ENCODE data around the gene SLC2A13. TPM values are rescaled to one million over a fixed set of nuclear protein-coding genes. Genes with fewer than 3 reads are reported as not detected.

The SLC2A13 gene
- total and polyA plus RNA-seq, 4 donors: 3.2 to 21.4 (median 7.4) TPM

DNA sequence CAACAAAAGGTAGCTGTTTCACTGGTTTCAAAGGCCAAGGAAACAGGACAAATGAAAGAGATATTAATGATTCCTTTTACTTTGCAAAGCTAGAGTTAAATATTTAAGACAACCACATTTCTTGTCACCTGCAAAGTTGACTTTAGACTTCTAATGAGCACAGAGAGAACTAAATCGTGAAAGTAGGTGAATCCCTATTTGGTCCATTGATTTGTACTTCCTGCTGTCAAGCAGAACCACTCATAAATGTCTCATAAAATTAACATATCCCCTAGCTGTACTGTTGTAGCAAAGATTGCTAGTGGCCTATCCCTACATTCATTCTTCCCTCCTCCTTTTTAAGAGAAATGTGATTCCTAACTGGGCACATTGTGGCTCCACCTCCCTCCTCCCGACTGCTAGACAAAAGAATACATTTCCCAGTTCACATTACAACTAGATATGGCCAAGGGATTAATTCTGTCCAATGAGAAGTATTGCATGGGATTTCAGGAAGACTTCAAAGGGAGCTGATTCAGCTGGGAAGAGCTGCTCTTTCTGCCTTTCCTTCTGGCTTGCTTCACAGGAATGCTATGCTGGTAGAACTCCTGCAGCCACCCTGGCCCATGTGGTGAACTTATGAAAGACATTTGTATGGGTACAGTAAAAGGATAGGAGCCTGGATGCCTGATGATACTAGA, 258.8 kb downstream of the SLC2A13 start:
- Histone ChIP-seq H3K4me3 (no peak overlapping the region), H3K27ac (ENCODE audit: low read depth in 1 of 2, low read length in 1 of 2) (no peak overlapping the region), H3K9ac (ENCODE audit: insufficient read depth in 1 of 2, low read length in 2 of 2) (no peak overlapping the region), H3K9me3 (ENCODE audit: control insufficient read depth in 4 of 4, insufficient read depth in 3 of 4, low read length in 3 of 4) (no peaks in the 10 kb centered on the region), H3K4me1 (ENCODE audit: control insufficient read depth in 5 of 5, insufficient read depth in 5 of 5, low read length in 5 of 5) (no peaks in the 10 kb centered on the region), H3K27me3 (ENCODE audit: control insufficient read depth in 3 of 3, insufficient read depth in 3 of 3, low read length in 2 of 3) (no peaks in the 10 kb centered on the region), H3K36me3 (ENCODE audit: control insufficient read depth in 4 of 4, insufficient read depth in 4 of 4, low read length in 4 of 4) (no peaks in the 10 kb centered on the region)
- ATAC-seq (ENCODE audit: insufficient read depth, low FRiP score): no peak
- no peak for DNase-seq
- 77 to 84% methylated on average over 2 of the region's 2 CpGs for WGBS, 2 donors
- TF ChIP-seq, protein P1, sequence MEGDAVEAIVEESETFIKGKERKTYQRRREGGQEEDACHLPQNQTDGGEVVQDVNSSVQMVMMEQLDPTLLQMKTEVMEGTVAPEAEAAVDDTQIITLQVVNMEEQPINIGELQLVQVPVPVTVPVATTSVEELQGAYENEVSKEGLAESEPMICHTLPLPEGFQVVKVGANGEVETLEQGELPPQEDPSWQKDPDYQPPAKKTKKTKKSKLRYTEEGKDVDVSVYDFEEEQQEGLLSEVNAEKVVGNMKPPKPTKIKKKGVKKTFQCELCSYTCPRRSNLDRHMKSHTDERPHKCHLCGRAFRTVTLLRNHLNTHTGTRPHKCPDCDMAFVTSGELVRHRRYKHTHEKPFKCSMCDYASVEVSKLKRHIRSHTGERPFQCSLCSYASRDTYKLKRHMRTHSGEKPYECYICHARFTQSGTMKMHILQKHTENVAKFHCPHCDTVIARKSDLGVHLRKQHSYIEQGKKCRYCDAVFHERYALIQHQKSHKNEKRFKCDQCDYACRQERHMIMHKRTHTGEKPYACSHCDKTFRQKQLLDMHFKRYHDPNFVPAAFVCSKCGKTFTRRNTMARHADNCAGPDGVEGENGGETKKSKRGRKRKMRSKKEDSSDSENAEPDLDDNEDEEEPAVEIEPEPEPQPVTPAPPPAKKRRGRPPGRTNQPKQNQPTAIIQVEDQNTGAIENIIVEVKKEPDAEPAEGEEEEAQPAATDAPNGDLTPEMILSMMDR (IDR thresholded peaks at IDR 0.05; ENCODE audit: control extremely low read depth, extremely low read depth): no peak

DNA sequence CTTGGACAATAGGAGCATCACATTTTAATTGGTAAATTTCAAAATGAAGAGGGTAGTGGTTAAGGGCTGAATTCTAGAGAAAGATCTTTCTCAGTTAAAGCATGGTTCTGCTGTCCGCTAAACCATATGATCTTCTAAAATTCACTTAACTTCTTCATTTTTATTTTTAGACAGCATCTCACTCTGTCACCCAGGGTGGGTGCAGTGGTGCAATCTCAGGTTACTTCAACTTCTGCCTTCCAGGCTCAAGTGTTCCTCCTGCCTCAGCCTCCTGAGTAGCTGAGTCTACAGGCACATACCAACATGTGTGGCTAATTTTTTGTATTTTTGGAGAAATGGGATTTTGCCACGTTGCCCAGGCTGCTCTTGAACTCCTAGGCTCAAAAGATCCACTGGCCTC, 259.6 kb downstream of the SLC2A13 start:
- TF ChIP-seq, protein P1 (IDR thresholded peaks at IDR 0.05; ENCODE audit: control extremely low read depth, extremely low read depth): no peak
- no peaks in the 10 kb centered on the region for H3K9me3 ChIP-seq (ENCODE audit: control insufficient read depth in 4 of 4, insufficient read depth in 3 of 4, low read length in 3 of 4)
- H3K27me3 ChIP-seq (ENCODE audit: control insufficient read depth in 3 of 3, insufficient read depth in 3 of 3, low read length in 2 of 3): no peaks in the 10 kb centered on the region
- H3K36me3 ChIP-seq (ENCODE audit: control insufficient read depth in 4 of 4, insufficient read depth in 4 of 4, low read length in 4 of 4): no peaks in the 10 kb centered on the region
- WGBS, 2 donors: 77 to 82% methylated on average over 2 of the region's 2 CpGs
- ATAC-seq (ENCODE audit: insufficient read depth, low FRiP score): no peak
- no peaks in the 10 kb centered on the region for H3K4me1 ChIP-seq (ENCODE audit: control insufficient read depth in 5 of 5, insufficient read depth in 5 of 5, low read length in 5 of 5)
- no peak overlapping the region for H3K4me3 ChIP-seq
- H3K27ac ChIP-seq (ENCODE audit: low read depth in 1 of 2, low read length in 1 of 2): no peak overlapping the region
- DNase-seq: no peak
- H3K9ac ChIP-seq (ENCODE audit: insufficient read depth in 1 of 2, low read length in 2 of 2): no peak overlapping the region

DNA sequence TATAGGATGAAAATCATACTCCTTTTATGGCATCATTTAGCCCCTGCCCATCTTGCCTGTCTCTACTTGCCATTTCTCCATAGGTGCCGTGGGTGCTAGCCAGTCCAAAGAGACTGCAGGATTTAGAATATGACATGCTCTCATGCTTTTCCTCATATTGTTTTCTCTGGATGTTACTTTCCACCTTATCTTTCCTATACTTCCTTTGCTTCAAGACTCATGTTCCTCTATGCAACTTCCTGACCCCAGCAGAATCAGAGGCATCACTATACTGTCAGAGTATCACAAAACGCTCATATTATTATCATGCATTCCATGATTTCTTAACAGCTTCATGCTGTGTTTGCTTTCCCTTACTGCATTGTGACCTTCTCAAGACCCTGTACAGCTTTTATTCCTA, 265.5 kb downstream of the SLC2A13 start:
- ATAC-seq (ENCODE audit: insufficient read depth, low FRiP score): no peak
- no peak for DNase-seq
- 81 to 84% methylated on average over 2 of the region's 2 CpGs for WGBS, 2 donors
- no peaks in the 10 kb centered on the region for H3K27me3 ChIP-seq (ENCODE audit: control insufficient read depth in 3 of 3, insufficient read depth in 3 of 3, low read length in 2 of 3)
- TF ChIP-seq, protein P1 (IDR thresholded peaks at IDR 0.05; ENCODE audit: control extremely low read depth, extremely low read depth): no peak
- no peak overlapping the region for H3K4me3 ChIP-seq
- H3K4me1 ChIP-seq (ENCODE audit: control insufficient read depth in 5 of 5, insufficient read depth in 5 of 5, low read length in 5 of 5): no peaks in the 10 kb centered on the region
- no peak overlapping the region for H3K9ac ChIP-seq (ENCODE audit: insufficient read depth in 1 of 2, low read length in 2 of 2)
- H3K27ac ChIP-seq (ENCODE audit: low read depth in 1 of 2, low read length in 1 of 2): no peak overlapping the region
- H3K36me3 ChIP-seq (ENCODE audit: control insufficient read depth in 4 of 4, insufficient read depth in 4 of 4, low read length in 4 of 4): no peaks in the 10 kb centered on the region
- no peaks in the 10 kb centered on the region for H3K9me3 ChIP-seq (ENCODE audit: control insufficient read depth in 4 of 4, insufficient read depth in 3 of 4, low read length in 3 of 4)

DNA sequence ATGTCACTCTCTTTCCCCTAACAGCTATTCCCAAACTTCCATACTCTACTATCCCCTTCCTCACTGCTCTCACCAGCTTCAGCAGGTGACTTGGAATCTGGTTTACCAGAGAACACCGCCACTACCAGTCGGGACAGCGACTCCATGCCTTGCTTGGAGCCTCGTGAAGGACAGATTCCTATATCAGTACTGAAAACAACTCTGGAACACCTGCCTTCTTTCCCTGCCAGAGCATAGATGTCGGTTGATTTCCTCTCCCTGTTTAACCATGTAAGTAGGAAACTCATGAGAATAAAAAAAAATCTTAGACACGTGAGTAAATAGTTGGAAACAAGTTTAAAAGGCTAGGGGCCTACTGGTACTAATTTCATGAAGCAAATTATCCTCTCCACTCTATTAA, 266.8 kb downstream of the SLC2A13 start:
- H3K36me3 ChIP-seq (ENCODE audit: control insufficient read depth in 4 of 4, insufficient read depth in 4 of 4, low read length in 4 of 4): no peaks in the 10 kb centered on the region
- no peak for ATAC-seq (ENCODE audit: insufficient read depth, low FRiP score)
- DNase-seq: no peak
- H3K4me1 ChIP-seq (ENCODE audit: control insufficient read depth in 5 of 5, insufficient read depth in 5 of 5, low read length in 5 of 5): no peaks in the 10 kb centered on the region
- 95 to 96% methylated on average over 6 of the region's 6 CpGs for whole genome bisulfite sequencing, 2 donors
- no peak overlapping the region for H3K27ac ChIP-seq (ENCODE audit: low read depth in 1 of 2, low read length in 1 of 2)
- H3K9ac ChIP-seq (ENCODE audit: insufficient read depth in 1 of 2, low read length in 2 of 2): no peak overlapping the region
- H3K9me3 ChIP-seq (ENCODE audit: control insufficient read depth in 4 of 4, insufficient read depth in 3 of 4, low read length in 3 of 4): no peaks in the 10 kb centered on the region
- TF ChIP-seq, protein P1 (IDR thresholded peaks at IDR 0.05; ENCODE audit: control extremely low read depth, extremely low read depth): no peak
- no peak overlapping the region for H3K4me3 ChIP-seq
- no peaks in the 10 kb centered on the region for H3K27me3 ChIP-seq (ENCODE audit: control insufficient read depth in 3 of 3, insufficient read depth in 3 of 3, low read length in 2 of 3)

Data from lung (tissue), 12 donors.